Lung microvascular endothelial cell (primary cell): Measurements from ENCODE around the gene KCTD10. TPM values are rescaled to one million over a fixed set of nuclear protein-coding genes. Genes with fewer than 3 reads are reported as not detected.

Experiments used
- DNase-seq, 2 donors: peaks; one replicate each; pipeline versions ENCODE4 v3.0.0 to v3.0.0-alpha.2; 2010; ENCODE audit warnings: low read depth in 2 of 2
- total RNA-seq: library from RNA; depleted of rRNA; stranded (reverse); fragments of >200 nt; gene quantifications from 2 replicates; pipeline ENCODE4 v1.2.1, GENCODE V29; 2014

KCTD10 gene
- total RNA-seq, 1 donor from 2014 or later: 65.7 TPM

GRCh38 chr12:109494348-109494881, 17.3 kb upstream of the KCTD10 start:
- DNase-seq: no peak

DNA sequence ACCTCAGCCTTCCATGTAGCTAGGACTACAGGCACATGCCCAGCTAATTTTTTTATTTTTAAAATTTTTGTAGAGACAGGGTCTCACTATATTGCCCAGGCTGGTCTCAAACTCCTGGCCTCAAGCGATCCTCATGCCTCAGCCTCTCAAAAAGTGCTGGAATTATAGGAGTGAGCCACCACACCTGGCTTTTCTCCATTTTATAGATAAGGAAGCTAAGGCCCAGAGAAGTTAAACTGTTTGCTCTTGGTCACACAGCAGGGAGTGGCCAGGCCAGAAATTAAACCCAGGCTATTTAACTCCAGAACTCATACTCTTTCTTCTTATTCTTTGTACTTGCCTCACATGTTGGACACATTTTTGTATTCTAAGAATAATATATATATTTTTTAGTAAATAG, 16.8 kb upstream of the KCTD10 start:
- no peak for DNase-seq

DNA sequence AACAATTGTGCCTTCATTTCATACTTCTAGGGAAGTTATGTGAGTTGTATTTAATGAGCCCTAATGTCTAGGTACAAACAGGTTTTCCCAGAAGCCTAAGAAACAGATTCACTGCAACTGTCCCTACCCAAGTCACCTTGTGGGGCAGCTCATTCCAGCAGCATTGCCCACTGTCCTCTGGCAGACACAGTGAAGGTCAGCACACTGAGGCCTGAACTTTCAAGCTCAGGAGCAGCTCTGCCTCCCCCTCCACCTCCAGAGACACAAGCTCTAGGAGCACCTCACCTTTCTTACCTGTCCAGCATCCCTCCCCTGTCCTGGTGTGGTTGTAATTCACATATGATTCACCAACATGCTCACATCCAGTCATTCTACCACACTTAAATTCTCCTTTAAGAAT, 16.0 kb upstream of the KCTD10 start:
- no peak for DNase-seq

- no peak for DNase-seq
These were observed 15.3 kb upstream of the KCTD10 start for GRCh38 chr12:109492371-109492770.

DNA sequence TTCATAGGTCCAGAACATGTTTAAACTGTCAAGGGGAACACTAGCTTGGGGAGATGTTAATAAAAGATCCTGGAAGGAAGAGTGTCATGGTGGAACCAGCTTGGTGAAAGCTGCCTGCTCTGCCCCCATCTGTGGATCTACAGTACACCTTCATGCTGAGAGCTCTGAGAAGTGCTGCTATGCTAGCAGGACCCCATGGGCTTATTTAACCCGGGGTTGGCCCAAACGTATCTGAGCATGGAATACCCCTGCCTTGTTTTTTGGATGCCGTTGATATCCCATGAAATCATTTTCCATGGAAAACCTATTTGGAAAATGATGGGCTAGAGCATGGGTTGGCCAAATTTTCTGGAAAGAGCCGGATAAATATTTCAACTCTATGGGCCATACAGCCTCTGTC, 14.6 kb upstream of the KCTD10 start:
- no peak for DNase-seq

DNA sequence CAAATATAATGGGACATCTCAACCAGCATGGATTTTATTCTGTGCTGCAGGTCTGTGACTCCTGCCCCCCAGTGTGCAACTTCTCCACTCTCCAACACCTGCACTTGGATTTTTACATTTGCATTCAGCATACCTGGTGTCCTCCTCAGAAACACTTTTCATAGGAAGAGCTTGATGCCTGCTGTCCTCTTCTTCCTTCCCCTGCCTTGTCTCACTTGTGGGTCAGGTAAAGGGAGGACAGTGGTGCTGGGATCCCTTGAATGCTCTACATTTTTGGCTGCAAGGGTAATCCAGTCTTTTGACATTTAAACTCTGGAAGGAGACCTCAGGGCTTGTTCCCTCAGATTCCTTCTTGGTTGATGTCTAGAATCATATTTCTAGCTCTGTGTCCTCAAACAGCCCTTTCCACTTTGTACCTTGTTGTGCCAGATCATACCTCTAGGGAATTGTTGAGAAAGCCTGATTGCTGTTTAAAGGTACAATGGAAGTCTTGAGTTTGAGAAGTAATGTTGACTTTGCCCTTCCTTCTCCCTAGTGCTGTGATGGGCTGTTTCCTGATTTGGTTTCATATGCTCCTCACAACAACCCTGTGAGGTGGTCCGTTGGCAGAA, 13.0 kb upstream of the KCTD10 start:
- DNase-seq: no peak

DNA sequence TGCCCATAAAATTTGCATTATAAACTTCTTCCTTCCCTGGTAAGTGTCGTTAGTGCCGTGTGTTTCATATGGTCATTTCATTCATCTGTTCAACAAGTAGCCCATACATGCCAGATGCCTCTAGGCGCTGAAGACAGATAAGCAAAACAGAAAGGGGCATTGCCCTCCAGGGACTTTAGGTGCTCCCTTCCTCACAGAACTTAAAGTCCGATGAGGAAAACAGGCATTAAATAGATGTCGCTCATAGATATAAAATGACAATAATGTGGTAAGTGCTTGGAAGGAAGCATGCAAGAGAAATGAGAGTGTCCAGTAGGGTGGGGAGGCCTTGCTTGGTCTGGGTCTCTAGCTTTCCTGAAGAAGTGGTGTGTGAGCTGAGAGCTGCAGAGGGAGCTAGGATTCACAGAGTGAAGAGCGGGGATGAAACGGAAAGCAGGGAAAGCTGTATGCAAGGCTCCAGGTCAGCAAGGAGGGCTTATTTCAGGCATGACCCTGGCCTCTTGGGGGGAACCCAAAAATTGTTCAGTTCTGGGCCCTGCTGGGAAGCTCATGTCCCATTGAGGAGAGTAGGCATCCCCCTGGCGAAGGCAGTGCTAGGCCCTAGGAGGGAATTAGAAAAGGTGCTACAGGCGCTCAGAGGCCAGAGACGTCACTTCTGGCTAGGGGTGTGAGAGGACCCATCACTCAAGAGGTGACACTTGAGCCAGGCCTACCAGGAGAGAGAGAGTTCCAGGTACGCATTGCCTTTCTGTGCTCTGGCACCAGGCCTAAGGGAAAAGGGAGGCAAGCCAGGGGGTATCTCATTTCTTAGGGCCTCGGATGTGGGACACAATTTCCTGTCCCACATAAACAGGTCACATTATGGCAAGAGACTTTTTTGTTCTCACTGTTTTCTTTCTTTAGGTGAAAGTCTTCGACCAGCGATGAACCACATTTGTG, 12.2 kb upstream of the KCTD10 start:
- DNase-seq: no peak

- no peak for DNase-seq
These were observed 11.1 kb upstream of the KCTD10 start for GRCh38 chr12:109488051-109488665.

GRCh38 chr12:109487181-109488050, 10.3 kb upstream of the KCTD10 start:
- DNase-seq: no peak

GRCh38 chr12:109485201-109485600, 8.1 kb upstream of the KCTD10 start:
- no peak for DNase-seq

DNA sequence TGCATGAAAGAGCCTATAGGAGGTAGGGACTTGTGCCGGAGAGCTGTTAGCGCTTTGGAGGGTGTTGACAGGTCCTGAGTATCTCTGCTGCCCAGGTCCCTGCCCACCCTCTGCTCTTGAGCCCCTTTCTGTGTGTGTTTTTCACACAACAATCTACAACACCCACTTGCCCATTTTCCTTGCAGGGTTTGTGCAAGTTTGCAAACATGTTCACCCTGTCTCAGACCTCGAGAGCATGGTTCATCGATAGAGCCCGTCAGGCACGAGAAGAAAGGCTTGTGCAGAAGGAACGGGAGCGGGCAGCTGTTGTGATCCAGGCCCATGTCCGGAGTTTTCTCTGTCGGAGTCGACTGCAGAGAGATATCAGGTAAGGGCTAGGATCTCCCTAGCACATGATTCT, 6.2 kb upstream of the KCTD10 start:
- DNase-seq: no peak

DNA sequence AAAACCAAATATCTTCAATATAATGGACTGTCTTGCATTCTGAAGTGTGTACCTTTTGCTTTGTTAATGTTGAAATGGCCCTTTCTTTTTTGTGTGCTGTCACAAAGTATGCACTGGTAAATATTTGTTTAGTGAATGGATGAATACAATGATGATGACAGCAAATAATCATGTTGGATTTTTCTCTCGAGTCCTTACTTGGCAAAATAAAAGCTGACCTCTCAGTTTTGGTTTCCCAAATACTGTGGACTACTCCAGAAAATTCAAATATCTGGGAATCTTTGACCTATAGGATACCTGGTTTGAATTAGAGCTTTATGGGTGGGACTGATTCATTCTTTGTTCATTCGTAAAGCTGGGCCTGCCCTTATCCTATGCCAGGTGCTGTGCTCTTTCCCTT, 5.8 kb upstream of the KCTD10 start:
- no peak for DNase-seq

DNA sequence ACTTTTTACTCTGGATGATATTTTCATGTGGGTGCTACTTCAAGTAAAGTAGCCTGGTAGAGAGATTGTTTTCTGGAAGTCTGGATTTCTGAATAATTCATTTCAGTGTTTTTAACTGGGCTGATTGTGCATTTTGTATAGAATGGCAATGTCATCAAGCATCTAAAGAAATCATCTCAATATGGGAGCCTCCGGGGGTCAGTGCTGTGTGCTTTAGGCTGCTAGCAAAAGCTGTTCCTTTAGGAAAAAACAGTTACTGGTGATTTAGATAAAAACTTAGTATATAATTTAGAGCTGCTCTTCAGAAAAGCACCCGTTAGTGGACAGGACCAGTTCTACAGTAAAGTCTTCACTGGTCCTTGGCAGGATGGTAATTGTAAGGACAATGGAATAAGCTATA, 5.4 kb upstream of the KCTD10 start:
- no peak for DNase-seq

GRCh38 chr12:109481863-109482262, 4.8 kb upstream of the KCTD10 start:
- no peak for DNase-seq

DNA sequence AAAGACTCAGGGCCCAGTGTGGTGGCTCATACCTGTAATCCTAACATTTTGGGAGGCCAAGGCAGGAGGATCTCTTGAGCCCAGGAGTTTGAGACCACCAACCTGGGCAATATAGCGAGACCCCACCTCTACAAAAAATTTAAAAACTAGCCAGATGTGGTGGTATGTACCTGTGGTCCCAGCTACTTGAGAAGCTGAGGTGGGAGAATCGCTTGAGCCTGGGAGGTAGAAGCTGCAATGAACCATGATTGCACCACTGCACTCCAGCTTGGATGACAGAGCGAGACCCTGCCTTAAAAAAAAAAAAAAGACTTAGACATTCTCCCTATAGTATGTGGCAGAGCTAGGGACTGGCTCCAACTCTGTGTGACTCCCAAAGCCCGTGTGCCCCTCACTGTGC, 3.3 kb upstream of the KCTD10 start:
- no peak for DNase-seq

- DNase-seq: no peak
These were observed 2.7 kb upstream of the KCTD10 start for GRCh38 chr12:109479761-109480160.

DNA sequence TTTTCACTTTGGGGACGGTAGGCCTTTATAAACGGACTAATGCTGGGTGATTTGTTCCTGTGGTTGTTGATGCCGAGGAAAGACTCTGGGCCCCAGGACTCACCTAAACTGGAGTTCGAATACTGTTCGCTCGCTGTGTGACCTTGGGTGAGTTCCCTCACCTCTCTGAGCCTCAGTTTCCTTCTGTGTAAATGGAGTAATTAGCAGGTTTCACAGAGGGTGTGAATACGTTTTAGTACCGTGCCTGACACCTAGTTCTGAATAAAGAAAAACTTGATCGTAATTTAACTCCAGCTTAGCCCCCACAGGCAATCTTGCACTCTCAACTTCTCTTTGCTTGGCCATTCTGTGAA, 839 bp upstream of the KCTD10 start:
- no peak for DNase-seq

DNA sequence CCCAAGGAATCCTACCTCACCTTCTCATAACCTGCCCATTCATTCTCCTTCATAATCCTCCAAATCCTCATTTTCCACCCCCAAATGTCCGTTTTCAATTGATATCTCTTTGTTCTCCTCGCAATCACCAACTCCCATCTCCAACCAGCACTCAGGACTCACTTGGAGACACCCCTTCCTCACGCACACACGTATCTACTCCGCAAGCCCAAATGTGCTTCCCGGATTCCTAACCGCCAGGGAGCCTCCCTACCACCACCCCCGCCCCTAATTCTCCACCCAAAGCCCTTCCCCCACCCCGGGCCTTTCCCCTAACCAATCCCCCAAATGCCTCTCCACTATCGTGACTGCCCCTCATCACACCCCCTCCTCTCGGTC, 304 bp downstream of the KCTD10 start:
- DNase-seq: no peak

GRCh38 chr12:109475993-109476806, 900 bp downstream of the KCTD10 start:
- peak in 1 of 2 donors; percentile 11 for DNase-seq

DNA sequence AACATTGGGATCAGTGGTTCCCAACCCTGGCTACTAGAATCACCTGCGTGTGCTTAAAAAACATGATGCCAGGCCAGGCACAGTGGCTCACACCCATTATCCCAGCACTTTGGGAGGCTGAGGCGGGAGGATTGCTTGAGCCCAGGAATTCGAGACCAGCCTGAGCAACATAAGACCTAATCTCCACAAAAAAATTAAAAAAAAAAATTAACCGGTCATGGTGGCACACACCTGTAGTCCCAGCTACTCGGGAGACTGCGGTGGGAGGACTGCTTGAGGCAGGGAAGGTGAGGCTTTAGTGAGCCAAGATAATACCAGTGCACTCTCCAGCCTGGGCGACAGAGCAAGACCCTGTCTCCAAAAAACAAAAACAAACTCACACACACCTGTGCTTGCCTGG, 2.0 kb downstream of the KCTD10 start:
- DNase-seq: no peak
